Vagina (tissue), 2 donors: Measurements from ENCODE around the gene RNF10. TPM values are rescaled to one million over a fixed set of nuclear protein-coding genes. Genes with fewer than 3 reads are reported as not detected.

Experiments used
- DNase-seq, 2 donors: peaks; one replicate each; pipeline ENCODE4 v3.0.0-alpha.2; 2017; ENCODE audit errors: extremely low spot score in 2 of 2
- H3K27ac ChIP-seq: fragments of 200-600 bp; sonication (generic); one replicate; pipeline ENCODE4 v1.5.1; 2019
- H3K27me3 ChIP-seq: fragments of 200-600 bp; sonication (generic); one replicate; pipeline ENCODE4 v1.5.1; 2019
- H3K36me3 ChIP-seq, 2 donors: fragments of 200-600 bp; sonication (generic); one replicate each; pipeline ENCODE4 v1.5.1; 2017 to 2019
- H3K4me1 ChIP-seq: fragments of 200-600 bp; sonication (generic); one replicate; pipeline ENCODE4 v1.5.1; 2019
- H3K4me3 ChIP-seq, 2 donors: fragments of 200-600 bp; sonication (generic); 1 replicate in 1 of 2; 2 replicates in 1 of 2; pipeline ENCODE4 v1.5.1; 2016 to 2019
- H3K9me3 ChIP-seq: fragments of 200-600 bp; sonication (generic); one replicate; pipeline ENCODE4 v1.5.1; 2019
- POLR2A ChIP-seq, 2 donors: fragments of 450-650 bp; IDR thresholded peaks; one replicate each; pipeline ENCODE4 v1.6.1; 2017; ENCODE audit warnings: antibody characterized with exemption in 2 of 2, mild to moderate bottlenecking in 2 of 2, moderate library complexity in 2 of 2
- POLR2AphosphoS5 ChIP-seq, 2 donors: sonication (generic); formaldehyde crosslinking; IDR thresholded peaks; one replicate each; pipeline ENCODE4 v1.9.0; 2017; ENCODE audit warnings: antibody characterized with exemption in 2 of 2, mild to moderate bottlenecking in 2 of 2, low read depth in 1 of 2; ENCODE audit not compliant: insufficient read depth in 1 of 2
- intact Hi-C: fragments of 100-400 bp; cut with DNase I; formaldehyde crosslinking; loops from one replicate; pipeline ENCODE4 v1.15.1; 2023
- total RNA-seq: library from RNA; depleted of rRNA; stranded (reverse); fragments of >200 nt; gene quantifications from one replicate; pipeline ENCODE4 v1.2.3, GENCODE V29; 2016
- TF ChIP-seq, protein P1 (sequence below), 3 experiments: fragments of 450-650 bp in 2 of 3; fragments of 200-600 bp in 1 of 3; sonication (generic) in 1 of 3; IDR thresholded peaks; one replicate each; pipeline ENCODE4 v1.5.1; 2017 to 2019; ENCODE audit warnings: antibody characterized with exemption in 3 of 3, mild to moderate bottlenecking in 2 of 3, moderate library complexity in 2 of 3

Gene RNF10
- total RNA-seq, 1 donor from 2014 or later, result 161 TPM

DNA sequence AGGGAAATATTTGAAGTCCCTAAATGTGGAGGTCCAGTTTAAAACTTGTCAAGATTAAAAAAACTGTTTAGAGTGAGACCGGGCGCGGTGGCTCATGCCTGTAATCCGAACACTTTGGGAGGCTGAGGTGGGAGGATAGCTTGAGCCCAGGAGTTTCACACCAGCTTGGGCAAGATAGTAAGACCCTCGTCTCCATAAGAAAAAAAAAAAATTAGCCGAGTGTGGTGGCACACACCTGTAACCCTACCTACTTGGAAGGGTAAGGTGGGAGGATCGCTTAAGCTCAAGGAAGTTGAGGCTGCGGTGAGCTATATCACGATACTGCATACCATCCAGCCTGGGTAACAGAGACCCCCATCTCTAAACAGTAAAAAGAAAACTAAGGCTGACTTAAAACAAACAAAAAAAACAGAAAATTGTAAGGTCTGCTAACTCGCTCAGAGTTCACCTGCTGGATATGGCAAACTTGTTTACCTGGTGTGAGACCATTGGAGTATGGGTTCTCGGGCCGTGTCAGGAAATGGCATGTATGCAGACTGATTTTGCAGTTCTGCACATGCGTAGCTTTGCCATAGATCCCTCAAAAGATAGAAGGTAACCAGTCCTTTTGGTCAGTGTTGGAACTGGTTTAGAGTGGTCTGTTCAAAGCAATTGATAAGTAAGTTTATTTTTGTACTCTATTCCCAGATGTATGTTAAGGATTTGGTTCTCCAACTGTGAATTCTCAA, 2.1 kb downstream of the RNF10 start:
- TF ChIP-seq POLR2A (IDR thresholded peaks at IDR 0.05) (no peak), POLR2AphosphoS5 (IDR thresholded peaks at IDR 0.05; ENCODE audit: insufficient read depth in 1 of 2, low read depth in 1 of 2) (no peak)
- TF ChIP-seq, protein P1, sequence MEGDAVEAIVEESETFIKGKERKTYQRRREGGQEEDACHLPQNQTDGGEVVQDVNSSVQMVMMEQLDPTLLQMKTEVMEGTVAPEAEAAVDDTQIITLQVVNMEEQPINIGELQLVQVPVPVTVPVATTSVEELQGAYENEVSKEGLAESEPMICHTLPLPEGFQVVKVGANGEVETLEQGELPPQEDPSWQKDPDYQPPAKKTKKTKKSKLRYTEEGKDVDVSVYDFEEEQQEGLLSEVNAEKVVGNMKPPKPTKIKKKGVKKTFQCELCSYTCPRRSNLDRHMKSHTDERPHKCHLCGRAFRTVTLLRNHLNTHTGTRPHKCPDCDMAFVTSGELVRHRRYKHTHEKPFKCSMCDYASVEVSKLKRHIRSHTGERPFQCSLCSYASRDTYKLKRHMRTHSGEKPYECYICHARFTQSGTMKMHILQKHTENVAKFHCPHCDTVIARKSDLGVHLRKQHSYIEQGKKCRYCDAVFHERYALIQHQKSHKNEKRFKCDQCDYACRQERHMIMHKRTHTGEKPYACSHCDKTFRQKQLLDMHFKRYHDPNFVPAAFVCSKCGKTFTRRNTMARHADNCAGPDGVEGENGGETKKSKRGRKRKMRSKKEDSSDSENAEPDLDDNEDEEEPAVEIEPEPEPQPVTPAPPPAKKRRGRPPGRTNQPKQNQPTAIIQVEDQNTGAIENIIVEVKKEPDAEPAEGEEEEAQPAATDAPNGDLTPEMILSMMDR (IDR thresholded peaks at IDR 0.05), result no peak
- peak overlapping the region; percentile 87 to 99 for H3K4me3 ChIP-seq
- peaks cover 0 to 4% of the 10 kb centered on the region in 2 donors for H3K36me3 ChIP-seq
- intact Hi-C loops, result no loop called here
- no peaks in the 10 kb centered on the region for H3K9me3 ChIP-seq
- H3K27me3 ChIP-seq, result no peaks in the 10 kb centered on the region
- no peak for DNase-seq
- peaks cover 61% of the 10 kb centered on the region for H3K4me1 ChIP-seq
- peak overlapping the region; percentile 91 for H3K27ac ChIP-seq

DNA sequence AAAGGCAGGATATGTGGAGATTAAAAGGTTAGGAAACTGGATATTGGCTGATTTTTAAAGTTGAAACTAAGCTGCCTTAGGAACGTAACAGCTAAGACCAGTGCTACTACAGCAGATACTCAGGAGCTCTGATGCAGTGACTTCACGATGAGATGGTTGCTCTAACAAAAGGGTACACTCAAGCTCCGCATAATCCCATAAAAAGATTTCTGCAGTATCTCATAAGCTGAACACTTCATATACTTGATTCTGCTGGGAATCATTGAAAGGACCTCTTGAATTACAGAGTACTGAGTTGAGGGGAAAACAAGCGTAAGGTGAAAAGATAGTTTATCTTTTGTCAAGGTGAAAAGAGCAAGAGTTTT, 3.7 kb downstream of the RNF10 start:
- intact Hi-C loops, result no loop called here
- Histone ChIP-seq H3K9me3 (no peaks in the 10 kb centered on the region), H3K27me3 (no peaks in the 10 kb centered on the region), H3K36me3 (peaks cover 0 to 4% of the 10 kb centered on the region in 2 donors), H3K27ac (peak overlapping the region; percentile 70), H3K4me1 (peaks cover 75% of the 10 kb centered on the region), H3K4me3 (peak overlapping the region; percentile 8 to 87)
- DNase-seq, result no peak
- no peak for TF ChIP-seq POLR2AphosphoS5 (IDR thresholded peaks at IDR 0.05; ENCODE audit: insufficient read depth in 1 of 2, low read depth in 1 of 2)
- TF ChIP-seq, protein P1 (IDR thresholded peaks at IDR 0.05), result no peak
- no peak for TF ChIP-seq POLR2A (IDR thresholded peaks at IDR 0.05)

DNA sequence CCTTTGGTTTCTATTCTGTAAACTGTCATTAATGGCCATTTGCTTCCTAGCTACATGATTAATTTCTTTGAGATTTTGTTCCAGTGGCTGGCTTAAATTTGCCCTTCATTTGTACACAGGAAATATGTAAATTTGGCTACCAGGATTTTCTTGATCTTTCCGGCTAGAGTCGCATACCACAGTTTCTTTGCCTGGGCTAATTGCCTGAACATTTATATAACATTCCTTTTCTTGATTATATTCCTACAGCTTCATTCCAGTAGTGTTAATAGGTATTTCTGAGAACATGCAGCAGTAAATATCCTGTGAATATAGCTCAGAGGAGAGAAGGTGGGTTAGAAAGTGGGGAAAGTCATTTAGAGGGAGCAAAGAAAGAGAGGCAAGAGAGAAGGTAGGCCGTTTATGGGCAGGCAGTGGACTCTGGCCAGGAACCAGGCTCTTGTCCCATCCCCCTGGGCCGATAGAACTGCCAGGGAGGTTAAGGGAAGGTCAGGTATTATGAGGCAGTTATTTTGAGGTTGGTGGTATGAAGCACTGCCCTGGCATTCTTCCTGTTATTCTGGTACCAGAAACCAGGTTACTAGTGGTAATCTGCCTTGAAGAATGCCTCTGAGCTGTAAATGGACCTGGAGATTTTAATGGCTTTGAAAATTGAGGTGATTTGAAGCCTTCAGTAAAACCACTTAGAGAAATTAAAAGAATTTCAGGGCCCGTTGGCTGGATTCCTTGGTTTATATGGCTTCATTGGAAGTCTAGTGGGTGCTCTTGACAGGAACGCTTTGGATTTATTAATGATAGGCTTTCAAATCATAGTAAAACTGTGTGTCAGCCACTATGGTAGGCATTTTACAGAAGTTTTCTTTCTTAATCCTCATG, 4.4 kb downstream of the RNF10 start:
- DNase-seq, result no peak
- intact Hi-C loops, result no loop called here
- TF ChIP-seq, protein P1 (IDR thresholded peaks at IDR 0.05), result no peak
- TF ChIP-seq POLR2A (IDR thresholded peaks at IDR 0.05) (no peak), POLR2AphosphoS5 (IDR thresholded peaks at IDR 0.05; ENCODE audit: insufficient read depth in 1 of 2, low read depth in 1 of 2) (peak in 1 of 2 donors; percentile 48)
- Histone ChIP-seq H3K9me3 (no peaks in the 10 kb centered on the region), H3K36me3 (peaks cover 0 to 4% of the 10 kb centered on the region in 2 donors), H3K4me1 (peaks cover 82% of the 10 kb centered on the region), H3K27me3 (no peaks in the 10 kb centered on the region), H3K27ac (peak overlapping the region; percentile 70), H3K4me3 (peak overlapping the region; percentile 8 to 19)

DNA sequence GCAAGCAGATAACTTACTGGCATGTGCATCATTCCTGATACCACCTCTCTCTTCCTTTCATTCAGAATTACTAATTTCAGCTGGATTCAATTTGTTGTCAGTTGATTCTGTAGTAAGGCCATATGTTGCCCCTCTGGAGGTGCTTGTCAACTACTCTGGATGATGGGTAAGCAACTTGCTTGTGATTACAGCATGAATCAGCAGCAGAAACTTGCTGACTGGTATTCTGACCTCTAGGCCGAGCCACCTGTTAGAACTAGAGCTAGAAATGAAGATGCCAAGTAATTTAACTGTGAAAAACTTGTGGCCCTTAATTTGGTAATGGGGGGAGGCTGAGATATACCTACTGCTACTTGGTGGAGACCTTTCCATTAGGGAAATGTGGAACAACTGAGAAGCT, 5.1 kb downstream of the RNF10 start:
- Histone ChIP-seq H3K4me3 (no peak overlapping the region), H3K4me1 (peaks cover 90% of the 10 kb centered on the region), H3K27me3 (no peaks in the 10 kb centered on the region), H3K36me3 (peaks cover 0 to 4% of the 10 kb centered on the region in 2 donors), H3K9me3 (no peaks in the 10 kb centered on the region), H3K27ac (peak overlapping the region; percentile 70)
- TF ChIP-seq, protein P1 (IDR thresholded peaks at IDR 0.05), result no peak
- TF ChIP-seq POLR2A (IDR thresholded peaks at IDR 0.05), result no peak
- TF ChIP-seq POLR2AphosphoS5 (IDR thresholded peaks at IDR 0.05; ENCODE audit: insufficient read depth in 1 of 2, low read depth in 1 of 2), result no peak
- intact Hi-C loops, result no loop called here
- no peak for DNase-seq
